Fibroblast of villous mesenchyme (primary cell): ENCODE data around the gene DBNDD1. TPM values are rescaled to one million over a fixed set of nuclear protein-coding genes. Genes with fewer than 3 reads are reported as not detected.
A peak's percentile ranks its signal among the peaks of the same experiment; 100 is the strongest.

Experiments
- DNase-seq: peaks from one replicate; pipeline ENCODE4 v3.0.0-alpha.2; 2010; ENCODE audit warnings: low read depth
- H3K4me3 ChIP-seq: 2 replicates; pipeline ENCODE4 v1.5.1; 2011; ENCODE audit warnings: low read depth, mild to moderate bottlenecking, low read length
- CTCF ChIP-seq: IDR thresholded peaks from 2 replicates; pipeline ENCODE4 v1.5.1; 2012; ENCODE audit warnings: low read depth, mild to moderate bottlenecking, low read length; ENCODE audit not compliant: insufficient read depth
- total RNA-seq: library from RNA; depleted of rRNA; stranded (reverse); fragments of >200 nt; gene quantifications from 2 replicates; pipeline ENCODE4 v1.2.3, GENCODE V29; 2012

Gene DBNDD1
- total RNA-seq, 1 donor = 0.86 TPM

- no peak for TF ChIP-seq CTCF
- no peak for DNase-seq
- no peak overlapping the region for H3K4me3 ChIP-seq
Observed at GRCh38 chr16:90028985-90029384, 9.7 kb upstream of the DBNDD1 start.

- H3K4me3 ChIP-seq = no peak overlapping the region
- DNase-seq = no peak
- no peak for TF ChIP-seq CTCF
Observed at GRCh38 chr16:90027611-90028010, 8.4 kb upstream of the DBNDD1 start.

- DNase-seq = no peak
- TF ChIP-seq CTCF = no peak
- H3K4me3 ChIP-seq = no peak overlapping the region
Observed at GRCh38 chr16:90026135-90026534, 6.9 kb upstream of the DBNDD1 start.

- H3K4me3 ChIP-seq = peak overlapping the region; percentile 66
- no peak for DNase-seq
- TF ChIP-seq CTCF = no peak
Observed at GRCh38 chr16:90023078-90023447, 3.8 kb upstream of the DBNDD1 start.

- peak overlapping the region; percentile 66 for H3K4me3 ChIP-seq
- DNase-seq = peak; percentile 87
- no peak for TF ChIP-seq CTCF
Observed at GRCh38 chr16:90022209-90023077, 3.2 kb upstream of the DBNDD1 start.

GRCh38 chr16:90020838-90021382, 1.7 kb upstream of the DBNDD1 start:
- DNase-seq = no peak

More at GRCh38 chr16:90020838-90021382, 1.7 kb upstream of the DBNDD1 start:
- no peak for TF ChIP-seq CTCF
- no peak overlapping the region for H3K4me3 ChIP-seq
